GM13976 (cell line): Measurements from ENCODE around the gene ZGPAT.

Experiments
- DNase-seq: peaks from one replicate; pipeline ENCODE4 v3.0.0; 2012; ENCODE audit warnings: low spot score
- in situ Hi-C: fragments of 300-500 bp; cut with MboI; formaldehyde crosslinking; loops from one replicate; pipeline ENCODE4 v1.12.0; 2022; ENCODE audit warnings: low sequenced_read_pairs, mixed read lengths, inconsistent platforms; ENCODE audit not compliant: unreplicated experiment
- TF ChIP-seq, protein P1 (sequence below): IDR thresholded peaks from 2 replicates; pipeline ENCODE4 v1.5.1; 2012; ENCODE audit warnings: borderline replicate concordance, mild to moderate bottlenecking; ENCODE audit not compliant: insufficient read depth; ENCODE audit errors: extremely low read depth, missing control alignments, control extremely low read depth

ZGPAT gene

DNA sequence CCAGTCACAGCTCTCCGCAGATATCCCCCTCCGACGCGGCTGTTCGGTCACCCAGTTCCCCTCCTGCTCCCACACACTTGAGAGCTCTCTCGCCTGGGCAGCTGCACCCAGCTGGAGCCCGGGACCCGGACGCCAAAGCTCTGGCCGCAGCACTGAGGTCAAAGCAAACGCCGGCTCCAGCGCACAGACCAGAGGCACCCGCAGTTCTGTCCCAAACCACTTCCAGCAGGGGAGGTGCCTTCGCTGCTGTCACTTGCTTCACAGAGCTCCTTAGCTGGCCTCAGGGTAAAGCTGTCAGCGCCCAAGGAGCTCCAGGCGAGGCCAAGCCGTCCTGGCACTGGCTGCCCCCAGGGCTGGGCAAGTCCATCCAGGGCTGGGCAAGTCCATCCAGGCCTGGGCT, 59.6 kb downstream of the ZGPAT start:
- no peak for DNase-seq
- in situ Hi-C loops, result no loop called here
- TF ChIP-seq, protein P1, sequence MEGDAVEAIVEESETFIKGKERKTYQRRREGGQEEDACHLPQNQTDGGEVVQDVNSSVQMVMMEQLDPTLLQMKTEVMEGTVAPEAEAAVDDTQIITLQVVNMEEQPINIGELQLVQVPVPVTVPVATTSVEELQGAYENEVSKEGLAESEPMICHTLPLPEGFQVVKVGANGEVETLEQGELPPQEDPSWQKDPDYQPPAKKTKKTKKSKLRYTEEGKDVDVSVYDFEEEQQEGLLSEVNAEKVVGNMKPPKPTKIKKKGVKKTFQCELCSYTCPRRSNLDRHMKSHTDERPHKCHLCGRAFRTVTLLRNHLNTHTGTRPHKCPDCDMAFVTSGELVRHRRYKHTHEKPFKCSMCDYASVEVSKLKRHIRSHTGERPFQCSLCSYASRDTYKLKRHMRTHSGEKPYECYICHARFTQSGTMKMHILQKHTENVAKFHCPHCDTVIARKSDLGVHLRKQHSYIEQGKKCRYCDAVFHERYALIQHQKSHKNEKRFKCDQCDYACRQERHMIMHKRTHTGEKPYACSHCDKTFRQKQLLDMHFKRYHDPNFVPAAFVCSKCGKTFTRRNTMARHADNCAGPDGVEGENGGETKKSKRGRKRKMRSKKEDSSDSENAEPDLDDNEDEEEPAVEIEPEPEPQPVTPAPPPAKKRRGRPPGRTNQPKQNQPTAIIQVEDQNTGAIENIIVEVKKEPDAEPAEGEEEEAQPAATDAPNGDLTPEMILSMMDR, result no peak

DNA sequence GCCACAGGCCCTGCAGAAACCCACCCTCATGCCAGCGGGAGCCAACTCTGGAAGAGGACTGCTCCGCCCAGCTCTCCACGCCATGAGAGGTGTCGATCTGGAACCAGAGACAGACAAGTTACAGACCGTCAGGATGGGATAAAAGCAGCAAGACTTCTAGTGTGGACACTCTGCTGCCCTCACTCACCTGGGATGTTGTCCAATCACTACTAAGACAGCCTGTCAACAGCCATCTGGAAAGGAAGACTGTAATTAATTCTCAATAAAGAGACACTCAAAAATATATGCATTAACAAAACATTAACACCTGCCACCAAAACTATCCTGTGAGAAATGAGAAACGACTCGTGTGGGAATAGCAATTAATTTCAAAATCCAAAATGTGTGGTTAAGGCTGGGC, 60.0 kb downstream of the ZGPAT start:
- TF ChIP-seq, protein P1, result no peak
- no peak for DNase-seq
- in situ Hi-C loops, result no loop called here

DNA sequence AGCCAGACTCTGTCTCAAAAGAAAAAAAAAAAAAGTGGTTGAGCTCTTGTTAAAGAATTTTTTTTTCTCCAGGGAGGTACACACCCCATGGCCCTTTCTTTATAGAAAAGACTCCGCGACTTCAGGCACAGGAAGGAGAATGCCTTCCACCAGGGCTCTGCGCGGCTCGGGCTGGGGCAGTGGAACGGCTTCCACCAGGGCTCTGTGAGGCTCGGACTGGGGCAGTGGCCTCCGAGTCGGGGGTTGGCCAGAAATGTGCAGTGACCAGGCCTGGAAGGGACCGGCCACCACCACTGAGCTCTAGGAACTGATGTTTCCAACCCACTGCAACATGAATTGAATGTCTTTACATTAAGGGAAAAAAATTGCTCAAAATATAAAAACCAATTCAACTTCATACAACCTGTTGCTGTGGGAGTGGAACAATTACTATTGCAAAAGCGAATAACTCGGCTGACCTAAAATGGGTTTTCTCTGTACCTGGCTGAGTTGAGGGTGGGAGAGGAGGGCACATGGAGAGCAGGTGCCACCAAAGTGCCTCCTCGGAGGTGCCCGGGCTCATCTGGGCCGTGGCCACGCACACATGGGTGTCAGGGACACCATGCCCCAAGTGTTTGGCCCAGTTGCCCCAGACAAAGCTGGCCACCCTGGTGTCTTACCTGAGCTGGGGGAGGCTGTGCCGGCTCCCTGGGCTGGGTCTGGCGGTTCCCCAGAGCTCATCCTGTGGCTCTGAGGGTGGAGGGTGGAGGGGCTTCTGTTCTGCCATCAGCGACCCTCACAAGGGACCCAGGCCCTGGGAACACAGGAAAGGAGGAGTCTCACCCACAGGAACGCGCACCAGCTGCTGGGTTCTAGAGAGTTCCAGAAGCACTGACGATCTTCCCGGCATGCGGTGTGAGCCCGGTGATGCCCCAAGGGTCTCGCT, 61.0 kb downstream of the ZGPAT start:
- TF ChIP-seq, protein P1, result no peak
- no peak for DNase-seq
- in situ Hi-C loops, result no loop called here

DNA sequence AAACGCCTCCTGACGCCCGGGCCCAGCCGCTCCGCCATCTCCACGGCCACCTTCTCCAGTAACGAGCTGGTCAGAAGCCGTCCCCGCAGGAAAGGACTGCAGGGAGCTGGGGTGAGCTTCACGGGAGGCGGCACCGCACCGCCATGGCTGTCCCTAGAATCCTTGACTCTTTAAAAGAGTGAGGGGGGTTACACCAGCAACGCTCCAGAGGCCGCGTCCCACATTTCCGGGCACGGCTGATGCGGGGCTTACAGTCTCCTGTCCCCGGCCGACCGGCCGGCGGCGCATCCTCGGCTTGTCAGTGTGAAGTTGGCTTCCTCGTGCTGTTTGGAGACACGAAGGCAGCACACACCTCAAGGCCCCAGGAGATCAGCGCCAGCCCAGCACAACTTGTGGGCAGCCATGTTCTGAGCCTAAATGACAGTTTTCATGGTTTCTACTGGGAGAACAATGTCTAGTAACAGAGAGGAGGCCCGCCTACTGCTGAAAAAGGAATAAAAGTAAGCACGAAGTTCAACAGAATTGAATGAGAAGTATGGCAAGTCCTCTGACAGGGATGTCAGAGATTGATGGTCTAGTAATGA, 62.1 kb downstream of the ZGPAT start:
- in situ Hi-C loops, result no loop called here
- TF ChIP-seq, protein P1, result no peak
- DNase-seq, result no peak

DNA sequence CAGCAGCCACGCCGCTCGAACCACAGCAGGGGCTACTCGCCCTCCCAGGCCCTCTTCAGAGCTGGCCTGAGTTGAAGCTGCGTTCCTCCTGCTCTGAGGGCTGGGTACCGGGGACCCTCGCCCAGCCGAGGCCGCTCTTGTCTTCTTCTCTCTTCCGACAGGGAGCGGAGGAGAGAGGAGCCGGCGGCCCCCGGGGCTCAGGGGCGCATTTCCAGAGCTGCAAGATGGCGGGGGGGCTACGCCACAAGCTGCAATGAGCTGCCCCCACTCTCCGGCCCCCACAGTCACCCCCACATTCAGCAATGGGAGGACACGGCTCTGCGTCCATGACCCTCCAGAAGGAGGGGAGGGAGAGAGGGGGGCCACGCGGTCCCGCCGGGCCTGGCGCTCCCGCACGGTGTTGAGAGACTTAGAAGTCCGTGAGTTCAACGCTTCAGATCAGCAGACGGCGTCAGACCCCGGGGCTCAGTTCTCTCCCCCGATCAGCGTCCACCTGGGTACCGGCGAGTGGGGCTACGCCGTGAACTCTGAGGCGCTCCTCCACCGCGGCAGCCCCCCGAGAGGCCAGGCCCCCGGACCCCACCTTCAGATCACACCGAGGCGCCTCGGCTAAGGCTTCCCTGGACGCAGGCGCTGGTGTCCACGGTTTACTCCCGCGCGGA, 63.3 kb downstream of the ZGPAT start:
- in situ Hi-C loops, result no loop called here
- no peak for DNase-seq
- TF ChIP-seq, protein P1, result no peak

DNA sequence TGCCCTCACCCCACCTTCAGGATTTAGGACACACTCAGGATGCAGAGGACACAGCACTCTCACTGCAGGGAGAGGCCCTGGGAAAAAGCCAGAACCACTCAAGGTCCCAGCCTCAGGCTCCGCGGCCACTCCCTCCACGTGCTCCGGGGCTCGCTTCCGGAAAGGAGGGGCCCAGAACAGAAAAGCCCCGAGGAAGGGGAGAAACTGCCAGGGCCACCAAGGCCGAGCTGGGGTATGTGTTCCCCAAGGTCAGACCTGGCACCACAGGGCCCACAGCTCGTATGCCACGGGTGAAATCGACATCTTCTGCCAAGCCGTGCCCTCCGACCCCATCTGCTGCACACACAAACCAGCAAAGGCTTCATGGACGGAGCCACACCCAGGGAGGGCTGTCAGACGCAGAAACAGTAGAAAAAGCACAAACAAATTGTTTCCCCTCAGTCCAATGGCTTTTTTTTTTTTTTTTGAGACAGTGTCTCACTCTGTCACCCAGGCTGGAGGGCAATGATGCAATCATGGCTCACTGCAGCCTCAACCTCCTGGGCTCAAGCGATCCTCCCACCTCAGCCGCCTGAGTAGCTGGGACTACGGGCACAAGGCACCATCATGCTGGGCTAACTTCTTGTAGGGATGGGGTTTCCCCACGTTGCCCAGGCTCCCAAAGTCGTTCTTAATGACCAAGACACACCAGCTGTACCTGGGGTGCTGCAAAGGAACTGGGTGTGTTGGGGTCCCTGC, 65.1 kb downstream of the ZGPAT start:
- no peak for DNase-seq
- TF ChIP-seq, protein P1, result no peak
- in situ Hi-C loops, result no loop called here
